MV-4-11 (cell line): ENCODE measurements around the gene PRKN.

Source experiments
- DNase-seq: peaks from one replicate; lab custom pipeline; 2025; lab: John Stamatoyannopoulos, UW

Gene PRKN

GRCh38 chr6:161660666-161661571 is 1066.6 kb downstream of the PRKN start:
- no peak for DNase-seq

GRCh38 chr6:161658211-161658610 is 1069.4 kb downstream of the PRKN start:
- DNase-seq: no peak

GRCh38 chr6:161654209-161654608 is 1073.4 kb downstream of the PRKN start:
- DNase-seq: no peak

GRCh38 chr6:161651949-161652348 is 1075.6 kb downstream of the PRKN start:
- DNase-seq: no peak

- no peak for DNase-seq
Observed at GRCh38 chr6:161649841-161650240, 1077.7 kb downstream of the PRKN start.

- DNase-seq: no peak
Observed at GRCh38 chr6:161649068-161649467, 1078.5 kb downstream of the PRKN start.

GRCh38 chr6:161647234-161647633 is 1080.3 kb downstream of the PRKN start:
- no peak for DNase-seq

GRCh38 chr6:161644521-161644920 is 1083.0 kb downstream of the PRKN start:
- no peak for DNase-seq

GRCh38 chr6:161641175-161641574 is 1086.4 kb downstream of the PRKN start:
- DNase-seq: no peak

- no peak for DNase-seq
Observed at GRCh38 chr6:161639772-161640171, 1087.8 kb downstream of the PRKN start.

GRCh38 chr6:161637658-161638057 is 1089.9 kb downstream of the PRKN start:
- DNase-seq: no peak

GRCh38 chr6:161636882-161637430 is 1090.6 kb downstream of the PRKN start:
- DNase-seq: no peak

- DNase-seq: no peak
Observed at GRCh38 chr6:161635975-161636374, 1091.6 kb downstream of the PRKN start.

GRCh38 chr6:161634916-161635315 is 1092.7 kb downstream of the PRKN start:
- DNase-seq: no peak

GRCh38 chr6:161631676-161632194 is 1095.8 kb downstream of the PRKN start:
- DNase-seq: no peak

- DNase-seq: no peak
Observed at GRCh38 chr6:161630674-161631073, 1096.9 kb downstream of the PRKN start.

GRCh38 chr6:161626132-161626676 is 1101.4 kb downstream of the PRKN start:
- DNase-seq: no peak

GRCh38 chr6:161624111-161624510 is 1103.5 kb downstream of the PRKN start:
- DNase-seq: no peak

GRCh38 chr6:161622779-161623178 is 1104.8 kb downstream of the PRKN start:
- DNase-seq: no peak

- DNase-seq: peak; percentile 84
Observed at GRCh38 chr6:161618831-161619454, 1108.6 kb downstream of the PRKN start.

- no peak for DNase-seq
Observed at GRCh38 chr6:161613711-161614110, 1113.9 kb downstream of the PRKN start.

GRCh38 chr6:161608771-161609170 is 1118.8 kb downstream of the PRKN start:
- DNase-seq: no peak
